GM18507 (cell line): ENCODE data around the gene RRAS.

Experiments
- DNase-seq: peaks from one replicate; pipeline ENCODE4 v3.0.0; 2011; ENCODE audit warnings: low read depth; ENCODE audit not compliant: insufficient read length; ENCODE audit errors: extremely low spot score
- FAIRE-seq: peaks from 2 replicates; lab custom pipeline; 2011; peaks lifted over from hg19 to GRCh38; lab: Jason Lieb, UNC

Gene RRAS

DNA sequence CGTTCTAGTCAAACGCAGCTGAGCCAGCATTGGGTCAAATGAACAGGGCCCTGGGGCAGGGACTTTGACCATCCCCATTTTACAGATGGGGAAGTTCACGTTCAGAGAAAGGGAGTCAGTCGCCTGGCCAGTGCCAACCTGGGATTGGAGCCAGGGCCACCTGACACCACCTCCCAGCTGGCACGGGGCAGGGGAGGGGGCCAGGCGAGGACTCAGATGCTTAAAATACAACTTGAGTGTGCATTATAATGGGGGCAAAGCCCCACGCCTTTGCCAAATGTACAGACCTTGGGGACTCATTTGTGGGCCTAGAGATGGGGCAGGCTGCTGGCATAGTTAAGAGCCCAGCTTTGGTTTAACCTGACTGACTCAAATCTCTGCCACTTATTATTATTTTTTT is 34.3 kb downstream of the RRAS start:
- DNase-seq, result no peak

DNA sequence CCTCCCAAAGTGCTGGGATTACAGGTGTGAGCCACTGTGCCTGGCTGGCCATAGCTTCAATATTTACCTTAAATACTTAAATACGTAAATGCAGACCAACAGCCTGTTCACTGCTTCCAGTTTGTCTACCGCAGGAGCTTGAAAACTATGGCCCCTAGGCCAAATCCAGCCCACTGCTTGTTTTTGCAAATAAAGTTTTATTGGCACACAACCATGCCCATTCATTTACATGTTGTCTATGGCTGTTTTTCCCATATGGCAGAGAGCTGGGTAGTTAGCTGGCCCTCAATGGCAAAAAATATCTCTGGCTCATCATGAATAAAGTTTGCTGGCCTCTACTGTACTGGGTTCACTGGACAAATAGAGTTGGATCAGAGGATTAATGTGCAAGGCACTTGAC is 37.1 kb downstream of the RRAS start:
- DNase-seq (no peak), FAIRE-seq (no peak)

More for the DNA sequence above, 34.3 kb downstream of the RRAS start:
- no peak for FAIRE-seq

DNA sequence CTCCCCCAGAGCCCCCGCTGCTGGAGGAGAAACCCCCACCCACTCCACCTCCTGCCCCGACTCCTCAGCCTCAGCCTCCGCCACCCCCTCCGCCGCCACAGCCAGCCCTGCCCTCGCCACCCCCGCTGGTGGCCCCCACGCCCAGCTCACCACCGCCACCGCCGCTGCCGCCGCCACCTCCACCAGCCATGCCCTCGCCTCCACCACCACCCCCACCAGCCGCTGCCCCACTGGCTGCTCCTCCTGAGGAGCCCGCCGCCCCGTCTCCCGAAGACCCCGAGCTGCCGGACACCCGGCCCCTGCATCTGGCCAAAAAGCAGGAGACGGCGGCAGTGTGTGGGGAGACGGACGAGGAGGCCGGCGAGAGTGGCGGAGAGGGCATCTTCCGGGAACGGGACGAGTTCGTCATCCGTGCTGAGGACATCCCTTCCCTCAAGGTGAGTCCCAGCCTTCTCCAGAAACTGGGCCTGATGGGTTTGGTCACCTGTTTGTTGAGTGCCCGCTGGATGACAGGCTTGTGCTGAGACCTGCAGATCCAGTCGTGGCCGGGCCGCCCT is 38.4 kb downstream of the RRAS start:
- DNase-seq (no peak), FAIRE-seq (no peak)

DNA sequence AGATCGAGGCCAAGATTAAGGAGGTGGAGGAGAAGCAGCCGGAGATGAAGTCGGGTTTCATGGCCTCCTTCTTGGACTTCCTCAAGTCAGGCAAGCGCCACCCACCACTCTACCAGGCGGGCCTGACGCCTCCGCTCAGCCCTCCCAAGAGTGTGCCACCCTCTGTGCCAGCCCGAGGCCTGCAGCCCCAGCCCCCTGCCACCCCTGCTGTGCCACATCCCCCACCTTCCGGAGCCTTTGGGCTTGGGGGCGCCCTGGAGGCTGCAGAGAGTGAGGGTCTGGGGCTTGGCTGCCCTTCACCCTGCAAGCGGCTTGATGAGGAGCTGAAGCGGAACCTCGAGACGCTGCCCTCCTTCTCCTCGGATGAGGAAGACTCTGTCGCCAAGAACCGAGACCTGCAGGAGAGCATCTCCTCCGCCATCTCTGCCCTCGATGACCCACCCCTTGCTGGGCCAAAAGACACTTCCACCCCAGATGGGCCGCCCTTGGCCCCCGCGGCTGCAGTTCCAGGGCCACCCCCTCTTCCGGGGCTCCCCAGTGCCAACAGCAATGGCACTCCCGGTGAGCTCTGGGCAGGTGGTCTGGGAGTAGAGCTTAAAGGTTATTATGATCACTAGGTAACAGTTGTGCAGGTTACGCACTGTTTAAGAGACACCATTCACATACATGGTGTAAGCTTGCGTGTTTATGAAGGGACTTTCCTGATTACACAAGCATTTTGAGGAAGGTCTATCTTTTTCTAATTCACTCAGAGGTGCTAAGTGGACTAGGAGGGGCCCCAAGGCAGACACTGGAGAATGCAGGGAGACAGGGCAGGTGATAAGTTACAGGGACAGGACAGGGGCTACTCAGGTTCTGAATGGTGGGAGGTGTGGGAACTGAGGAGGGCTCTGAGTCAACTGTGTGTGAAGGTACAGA is 40.3 kb downstream of the RRAS start:
- FAIRE-seq, result no peak
- DNase-seq, result no peak

DNA sequence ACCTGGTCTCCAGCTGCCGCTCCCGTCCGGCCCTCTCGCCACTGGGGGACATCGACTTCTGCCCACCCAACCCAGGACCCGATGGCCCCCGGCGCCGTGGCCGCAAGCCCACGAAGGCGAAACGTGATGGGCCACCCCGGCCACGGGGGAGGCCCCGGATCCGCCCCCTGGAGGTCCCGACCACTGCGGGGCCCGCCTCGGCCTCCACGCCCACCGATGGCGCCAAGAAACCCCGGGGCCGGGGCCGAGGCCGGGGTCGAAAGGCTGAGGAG is 42.3 kb downstream of the RRAS start:
- FAIRE-seq, result no peak
- no peak for DNase-seq

DNA sequence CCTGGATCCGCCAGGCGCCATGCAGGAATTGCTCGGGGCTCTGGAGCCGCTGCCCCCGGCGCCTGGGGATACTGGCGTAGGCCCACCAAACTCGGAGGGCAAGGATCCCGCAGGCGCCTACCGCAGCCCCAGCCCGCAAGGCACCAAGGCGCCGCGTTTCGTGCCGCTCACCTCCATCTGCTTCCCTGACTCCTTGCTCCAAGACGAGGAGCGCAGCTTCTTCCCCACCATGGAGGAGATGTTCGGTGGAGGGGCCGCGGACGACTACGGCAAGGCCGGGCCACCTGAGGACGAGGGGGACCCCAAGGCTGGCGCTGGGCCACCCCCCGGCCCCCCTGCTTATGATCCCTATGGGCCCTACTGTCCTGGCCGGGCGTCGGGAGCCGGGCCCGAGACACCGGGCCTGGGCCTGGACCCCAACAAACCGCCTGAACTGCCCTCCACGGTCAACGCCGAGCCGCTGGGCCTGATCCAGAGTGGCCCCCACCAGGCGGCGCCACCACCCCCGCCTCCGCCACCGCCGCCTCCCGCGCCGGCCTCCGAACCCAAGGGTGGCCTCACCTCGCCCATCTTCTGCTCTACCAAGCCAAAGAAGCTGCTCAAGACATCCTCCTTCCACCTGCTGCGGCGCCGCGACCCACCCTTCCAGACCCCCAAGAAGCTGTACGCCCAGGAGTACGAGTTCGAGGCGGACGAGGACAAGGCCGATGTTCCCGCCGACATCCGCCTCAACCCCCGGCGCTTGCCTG is 42.8 kb downstream of the RRAS start:
- DNase-seq (no peak), FAIRE-seq (no peak)

- FAIRE-seq (no peak), DNase-seq (no peak)
Observed at GRCh38 chr19:49596407-49596806, 43.5 kb downstream of the RRAS start.

- FAIRE-seq, result no peak
- DNase-seq, result no peak
Observed at GRCh38 chr19:49595819-49596404, 44.0 kb downstream of the RRAS start.

DNA sequence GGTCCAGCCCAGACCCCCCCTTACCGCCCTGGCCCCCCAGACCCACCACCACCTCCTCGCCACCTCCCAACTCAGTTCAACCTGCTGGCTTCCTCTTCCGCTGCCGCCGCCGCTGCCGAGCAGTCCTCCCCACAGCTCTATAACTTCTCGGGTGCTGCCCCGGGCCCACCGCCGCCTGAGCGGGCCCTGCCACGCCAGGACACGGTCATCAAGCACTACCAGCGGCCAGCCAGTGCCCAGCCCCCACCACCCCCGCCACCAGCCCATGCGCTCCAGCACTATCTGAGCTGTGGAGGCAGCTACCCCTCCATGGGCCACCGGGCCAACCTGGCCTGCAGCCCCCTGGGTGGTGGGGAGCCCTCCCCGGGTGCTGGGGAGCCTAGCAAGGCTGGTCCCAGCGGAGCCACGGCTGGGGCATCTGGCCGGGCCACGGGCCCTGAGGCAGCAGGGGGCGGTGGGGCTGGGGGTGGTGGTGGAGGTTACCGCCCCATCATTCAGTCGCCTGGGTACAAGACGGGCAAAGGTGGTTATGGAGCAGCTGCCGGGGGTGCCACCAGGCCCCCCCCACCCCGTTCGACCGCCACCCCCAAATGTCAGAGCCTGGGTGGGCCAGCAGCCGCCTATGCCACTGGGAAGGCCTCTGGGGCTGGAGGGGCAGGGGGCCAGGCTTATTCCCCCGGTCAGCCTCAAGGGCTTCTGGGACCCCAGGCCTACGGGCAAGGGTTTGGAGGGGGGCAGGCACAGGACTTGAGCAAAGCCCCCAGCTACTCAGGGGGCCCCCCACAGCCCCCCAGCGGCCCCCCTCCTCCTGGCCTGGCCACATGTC is 44.7 kb downstream of the RRAS start:
- DNase-seq (no peak), FAIRE-seq (no peak)

- FAIRE-seq, result no peak
- no peak for DNase-seq
Observed at GRCh38 chr19:49594157-49594992, 45.6 kb downstream of the RRAS start.

DNA sequence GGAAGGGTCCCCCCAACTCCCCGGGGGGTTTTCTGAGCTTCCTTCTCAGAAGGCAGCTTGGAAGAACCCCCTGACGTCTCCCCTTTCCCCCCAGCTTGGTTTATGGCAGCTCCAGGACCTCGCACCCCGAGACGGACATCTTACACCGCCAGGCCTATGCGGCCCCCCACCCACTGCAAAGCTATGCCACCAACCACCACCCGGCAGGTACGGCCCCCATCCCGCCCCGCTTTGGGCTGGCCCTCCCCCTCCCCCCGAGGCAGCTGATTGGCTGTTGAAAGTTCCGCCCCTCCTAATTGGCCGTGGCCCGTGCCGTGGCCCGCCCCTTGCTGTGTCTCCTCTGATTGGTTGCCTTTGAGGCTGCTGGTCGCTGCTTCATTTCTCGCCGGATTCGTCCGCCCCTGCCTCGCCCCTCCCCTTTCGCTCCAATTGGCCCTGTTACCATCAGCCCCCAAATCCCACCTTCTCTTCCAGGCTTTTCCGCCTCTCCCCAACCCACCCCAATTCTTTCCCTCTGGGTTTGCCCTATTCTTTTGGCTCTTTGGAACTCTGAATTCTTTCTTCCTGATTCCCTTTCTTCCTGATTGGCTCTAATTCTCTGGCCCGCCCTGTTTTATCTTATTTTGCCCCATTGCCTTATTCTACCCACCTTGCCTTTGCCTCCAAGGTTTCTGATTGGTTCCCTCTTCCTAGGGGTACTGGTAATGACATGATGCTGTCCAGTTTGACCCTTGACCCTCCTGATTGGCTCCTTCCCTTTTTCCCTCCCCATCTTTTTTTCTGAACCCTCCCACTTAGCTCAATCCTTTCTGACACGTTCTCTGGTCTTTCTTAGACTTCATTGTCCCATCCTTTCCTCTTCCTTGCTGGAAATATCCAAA is 46.5 kb downstream of the RRAS start:
- FAIRE-seq (peak; percentile 99), DNase-seq (peak; percentile 99)

- DNase-seq, result no peak
- peak; percentile 73 for FAIRE-seq
Observed at GRCh38 chr19:49592486-49593232, 47.3 kb downstream of the RRAS start.

GRCh38 chr19:49591731-49592485 is 48.0 kb downstream of the RRAS start:
- DNase-seq, result no peak
- FAIRE-seq, result peak; percentile 70

- peak; percentile 67 for DNase-seq
- FAIRE-seq, result peak; percentile 35
Observed at GRCh38 chr19:49590971-49591730, 48.8 kb downstream of the RRAS start, which contains the start of gene PRR12. Gene PRR12, plus strand, starts transcription at chr19:49591182. Its CDS starts 473 bp downstream, at chr19:49591655.

DNA sequence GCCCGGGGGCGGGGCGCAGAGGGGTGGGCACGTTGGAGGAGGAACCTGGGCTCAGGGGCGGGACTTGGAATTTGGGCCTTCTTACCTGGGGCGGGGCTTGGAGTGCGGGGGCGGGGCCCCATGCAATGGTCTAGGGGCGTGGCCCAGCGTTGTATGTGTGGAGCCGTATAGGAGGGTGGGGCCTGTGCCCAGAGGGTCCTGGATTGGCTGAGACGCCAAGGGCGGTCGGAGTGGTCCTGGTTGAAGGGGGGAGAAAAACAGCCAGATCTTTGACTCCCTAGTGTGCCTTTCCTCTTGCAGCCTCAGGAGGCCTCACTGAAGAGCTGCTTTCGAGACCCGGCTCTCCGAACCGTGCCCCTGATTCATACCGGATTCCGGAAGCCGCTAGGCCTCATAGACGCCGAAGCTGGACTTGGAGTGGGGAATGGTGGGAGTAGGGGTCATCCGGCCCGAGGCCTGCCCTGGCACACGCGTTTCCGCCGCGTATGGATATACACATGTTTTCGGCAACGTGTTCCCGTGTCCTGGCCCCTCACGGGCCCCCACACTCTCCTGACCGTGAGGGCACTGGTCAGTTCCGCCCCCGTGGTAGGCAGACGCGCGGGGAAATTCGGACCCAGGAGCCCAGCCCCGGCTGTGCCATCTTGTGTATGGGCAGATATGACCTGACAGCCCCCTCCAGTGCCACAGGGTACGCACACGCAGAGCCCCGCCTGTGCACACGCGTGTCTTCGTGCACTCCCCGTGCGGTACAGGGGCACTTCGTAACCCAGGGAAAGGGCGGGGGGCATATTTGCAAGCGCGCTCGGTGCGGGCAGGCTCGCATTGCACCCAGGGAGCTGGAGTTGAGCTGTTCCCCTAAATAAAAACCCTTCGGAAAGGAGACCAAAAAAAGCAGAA is 49.6 kb downstream of the RRAS start:
- peak; percentile 83 for DNase-seq
- FAIRE-seq, result peak; percentile 100
